LoVo (cell line): ENCODE data around the gene TPK1.
"Not testable (repeated sequence)": the region's sequence is repeated elsewhere in the genome, so short reads cannot be mapped to it uniquely, and the experiment has no call there.

Source experiments
- DNase-seq: peaks from one replicate; pipeline ENCODE4 v3.0.0-alpha.2; 2016; ENCODE audit warnings: low spot score

The TPK1 gene

DNA sequence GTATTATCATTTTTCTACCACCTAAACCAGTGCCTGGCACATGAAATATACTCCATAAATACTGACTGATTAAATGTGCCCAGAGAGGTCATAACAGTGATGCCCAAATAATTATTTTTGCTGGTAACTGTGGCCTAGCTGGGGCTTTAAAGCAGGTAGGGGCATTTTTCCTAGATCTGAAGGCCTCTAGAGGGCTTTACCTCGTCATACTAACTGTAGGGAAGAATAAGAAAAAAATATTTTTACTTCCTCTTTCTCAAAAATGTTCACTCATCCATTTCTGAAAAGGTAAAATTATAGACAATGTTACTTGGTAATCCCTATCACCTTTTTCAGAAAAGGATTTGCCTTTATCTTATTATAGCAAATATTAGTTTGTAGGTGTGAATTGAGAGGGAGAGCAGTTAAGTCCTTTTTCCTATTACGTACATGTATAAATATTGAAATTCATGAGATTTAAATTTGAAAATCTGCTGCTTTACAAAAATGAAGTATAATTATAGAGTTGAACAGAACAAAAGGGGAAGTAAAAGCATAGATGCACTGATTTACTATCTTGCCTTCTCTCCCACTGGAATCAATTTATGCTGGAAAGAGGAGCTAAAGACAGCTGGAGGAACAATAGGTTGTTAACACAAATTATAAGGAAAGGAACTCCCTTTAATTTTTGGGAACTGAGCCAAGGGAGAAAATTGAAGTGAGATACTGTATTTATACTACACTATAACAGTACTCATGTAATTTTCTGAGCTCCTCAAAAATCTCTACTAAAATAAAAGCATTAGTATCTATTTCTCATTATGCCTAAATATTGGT is 360.8 kb downstream of the TPK1 start:
- DNase-seq, result no peak

DNA sequence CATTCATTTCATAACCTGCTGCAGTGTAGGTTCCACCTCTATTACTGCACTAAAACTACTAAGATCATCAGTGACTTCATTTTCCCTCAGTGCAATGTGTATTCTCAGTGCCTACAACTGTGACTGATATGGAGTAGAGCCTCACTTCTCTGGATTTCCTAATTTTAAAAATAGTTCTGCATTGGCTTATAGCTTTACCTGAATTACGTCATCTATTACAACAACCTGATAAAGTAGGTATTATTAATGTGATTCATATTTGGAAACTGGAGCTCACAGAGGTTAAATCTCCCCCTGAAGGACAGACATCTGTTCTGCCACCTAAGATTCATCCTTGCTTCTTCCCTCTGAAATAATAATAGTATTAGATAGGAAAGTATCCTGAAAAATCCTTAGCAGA is 361.5 kb downstream of the TPK1 start:
- no peak for DNase-seq

DNA sequence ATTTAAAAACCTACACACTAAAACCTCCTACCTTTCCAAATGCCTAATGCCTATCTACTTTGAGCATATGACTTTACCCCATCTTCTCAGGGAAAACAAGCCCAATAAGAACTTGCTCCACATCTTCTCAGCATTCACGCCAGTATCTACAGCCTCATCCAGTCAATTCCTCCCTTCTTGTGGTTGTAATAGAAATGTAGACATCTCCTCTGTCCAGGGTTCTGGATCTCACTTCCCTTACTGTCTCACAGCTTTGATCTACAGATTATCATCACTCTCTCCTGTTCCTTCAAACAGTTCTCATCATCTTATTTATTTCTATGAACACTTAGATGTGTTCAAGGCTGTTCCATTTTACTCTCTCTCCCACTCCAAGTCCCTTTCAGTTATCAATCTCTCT is 361.9 kb downstream of the TPK1 start:
- DNase-seq, result no peak

DNA sequence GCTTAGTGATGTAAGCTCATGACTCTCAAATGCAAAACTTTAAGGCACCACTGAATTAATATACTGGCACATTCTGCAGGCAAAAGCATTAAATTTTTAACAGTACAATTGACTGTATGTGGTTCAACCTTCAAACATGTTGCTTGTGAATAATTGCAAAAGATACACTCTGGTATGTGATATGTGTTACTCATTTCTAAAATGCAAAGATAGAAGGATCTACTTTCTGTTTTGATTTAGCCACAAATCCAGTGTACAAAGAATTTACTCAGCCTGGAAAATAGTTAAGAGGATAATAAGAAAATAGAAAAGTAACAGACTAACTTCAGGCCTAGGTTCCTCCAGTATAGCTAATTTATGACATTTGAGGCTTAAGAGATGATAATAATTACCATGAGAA is 365.8 kb downstream of the TPK1 start:
- DNase-seq, result no peak

DNA sequence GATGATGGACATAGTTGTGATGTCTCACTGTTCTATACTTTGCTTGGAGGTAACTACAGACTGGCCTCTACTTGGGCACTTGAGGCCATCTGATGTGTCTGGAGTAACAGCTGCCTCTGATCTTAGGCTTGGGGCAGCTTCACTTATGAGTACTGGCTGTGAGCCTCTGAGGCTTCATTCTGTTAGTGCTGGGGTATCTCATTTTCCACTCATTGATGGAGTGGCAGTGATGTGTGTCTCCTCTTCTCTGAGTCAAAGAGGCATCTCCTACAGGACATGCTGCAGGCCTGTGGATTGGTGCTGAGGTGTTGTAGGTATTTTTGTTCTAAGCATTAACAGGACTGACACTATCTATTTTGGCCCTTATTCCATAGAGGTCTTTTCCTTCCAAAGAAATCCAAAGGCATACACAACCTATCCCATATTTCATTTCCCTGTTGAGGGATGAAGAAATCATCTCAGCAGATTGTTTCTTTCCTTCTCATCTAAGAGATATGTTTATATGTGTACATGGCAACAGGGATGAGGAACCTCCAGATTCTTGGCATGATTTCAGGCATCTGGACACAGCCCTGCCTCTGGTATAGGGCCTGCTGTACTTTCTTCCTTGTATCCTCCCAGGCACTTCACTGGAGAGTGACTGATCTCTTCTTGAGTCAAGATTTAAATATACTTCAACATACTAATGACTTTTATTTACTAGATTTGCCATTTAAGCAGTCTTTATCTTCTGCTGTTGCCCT is 366.7 kb downstream of the TPK1 start:
- no peak for DNase-seq

DNA sequence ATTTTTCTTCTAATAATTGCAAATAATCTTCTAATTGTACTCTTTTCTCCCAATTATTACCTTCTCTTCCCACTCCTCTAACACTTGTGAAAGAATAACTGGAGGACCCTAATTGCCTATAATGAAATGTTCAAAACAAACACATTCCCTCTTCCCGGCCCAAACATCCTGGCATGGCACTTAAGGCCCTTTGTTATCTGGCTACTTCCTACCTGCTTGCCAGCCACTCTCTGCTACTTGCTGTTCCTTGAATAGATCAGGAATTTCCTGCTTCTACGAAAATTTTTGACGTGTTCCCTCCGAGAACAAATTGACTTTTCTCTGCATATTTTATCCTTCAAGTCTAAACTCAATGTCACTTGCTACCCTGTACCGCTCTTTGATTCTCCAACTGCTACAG is 376.2 kb downstream of the TPK1 start:
- DNase-seq, result no peak

DNA sequence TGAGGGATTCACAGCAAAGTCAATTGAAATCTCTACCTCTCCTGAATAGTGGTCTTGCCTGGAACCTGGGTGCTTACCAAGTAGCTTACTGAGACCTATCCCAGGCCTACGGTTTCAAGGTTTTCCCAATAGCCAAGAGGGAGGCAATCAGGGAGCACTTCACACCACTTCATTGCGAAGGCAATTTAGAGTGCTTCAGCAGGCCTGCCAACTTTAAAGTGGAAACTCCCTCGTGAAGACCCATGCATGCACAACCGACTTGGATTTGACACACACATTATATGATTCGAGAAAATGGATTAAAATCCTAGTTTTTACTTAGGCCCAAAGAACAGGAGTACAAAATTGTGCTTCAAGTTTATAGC is 380.8 kb downstream of the TPK1 start:
- no peak for DNase-seq

DNA sequence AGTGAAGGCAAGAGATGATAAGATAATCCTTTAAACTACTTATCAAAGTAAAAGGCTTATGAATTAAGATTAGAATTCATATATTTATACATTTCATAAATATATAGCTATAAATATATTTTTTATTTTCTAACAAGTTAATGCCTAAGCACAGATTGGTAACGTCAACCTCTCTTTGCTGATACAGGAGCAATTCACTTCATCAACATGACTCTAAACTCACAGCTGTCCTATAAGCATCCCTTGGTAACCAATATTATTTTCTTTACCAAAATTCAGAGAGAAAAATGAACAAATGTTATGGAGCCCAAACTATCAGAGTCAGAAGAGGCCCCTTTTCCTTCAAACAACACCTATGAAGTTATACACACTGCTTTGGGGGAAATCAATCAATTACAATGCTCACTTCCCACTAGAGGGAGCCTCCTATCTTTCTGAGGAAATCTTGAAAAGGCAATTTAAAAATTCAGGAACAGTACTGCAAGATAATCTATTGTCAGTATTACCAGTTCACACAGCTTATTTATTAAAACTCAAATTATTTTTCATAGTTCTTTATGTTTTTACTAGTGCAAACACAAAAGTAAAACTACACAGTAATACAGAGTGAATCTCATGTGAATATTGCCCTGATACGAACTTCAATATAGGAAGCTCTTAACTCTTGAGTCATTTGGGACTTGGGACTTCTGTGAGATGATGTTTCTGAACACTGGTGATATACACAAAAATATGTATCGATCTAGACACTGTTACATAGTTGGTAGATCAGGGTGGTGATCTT is 381.4 kb downstream of the TPK1 start:
- peak; percentile 15 for DNase-seq

DNA sequence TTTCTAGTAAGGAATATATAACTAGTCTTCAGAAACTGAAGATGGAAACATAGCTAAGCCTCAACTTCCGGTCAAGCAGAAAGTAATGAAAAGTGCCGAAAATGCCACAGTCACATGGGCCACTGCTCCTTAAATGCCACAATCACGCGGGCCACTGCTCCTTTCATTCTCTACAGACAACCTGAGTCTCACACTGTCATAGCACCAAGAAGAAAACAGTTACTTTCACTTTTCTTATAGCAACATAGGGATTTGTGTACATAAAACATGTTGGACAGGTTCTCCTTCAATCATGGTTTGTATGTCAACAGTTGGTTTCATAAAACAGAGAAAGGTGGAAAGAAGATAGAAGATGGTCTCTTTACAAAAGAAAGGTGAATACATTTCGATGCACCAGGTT is 383.8 kb downstream of the TPK1 start:
- no peak for DNase-seq

DNA sequence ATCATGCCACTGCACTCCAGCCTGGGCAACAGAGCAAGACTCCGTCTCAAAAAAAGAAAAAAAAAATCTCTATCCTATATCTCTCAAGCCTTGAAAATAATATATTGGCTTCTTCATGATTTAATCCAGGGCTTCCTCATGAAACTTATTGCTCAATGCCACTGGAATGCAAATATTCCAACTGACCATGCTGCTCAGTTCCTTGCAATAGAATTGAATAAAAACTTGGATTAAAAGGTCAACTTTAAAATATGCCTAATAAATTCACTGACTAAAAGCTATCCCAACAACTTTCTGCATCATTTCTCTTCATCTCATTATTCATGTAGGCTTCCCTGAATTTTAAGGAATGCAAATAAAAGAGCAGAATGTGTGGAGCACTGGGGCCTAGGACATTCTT is 390.3 kb downstream of the TPK1 start:
- no peak for DNase-seq

DNA sequence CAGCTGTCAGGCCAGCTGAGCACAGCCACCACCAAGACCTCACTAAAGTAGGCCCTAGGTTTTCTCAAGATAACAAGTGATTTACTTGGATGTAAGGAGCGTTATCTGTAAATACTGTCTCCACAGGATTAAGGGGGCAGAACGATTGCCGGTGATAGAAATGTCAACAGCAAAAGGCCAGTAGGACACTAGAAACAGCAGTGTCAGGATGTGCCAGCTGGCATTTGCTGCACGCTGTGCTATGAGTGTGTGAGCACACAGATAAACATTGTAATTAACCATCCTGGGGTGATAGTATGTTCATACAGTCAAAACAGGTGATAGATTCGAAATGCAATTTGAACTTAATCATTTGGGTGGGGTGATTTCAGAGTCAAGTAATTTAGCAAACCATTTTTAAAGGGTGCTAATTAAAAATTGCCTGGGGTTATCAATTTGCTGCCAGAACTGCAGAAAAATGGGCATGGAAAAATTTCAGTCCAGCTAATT is 396.1 kb downstream of the TPK1 start:
- DNase-seq, result no peak

DNA sequence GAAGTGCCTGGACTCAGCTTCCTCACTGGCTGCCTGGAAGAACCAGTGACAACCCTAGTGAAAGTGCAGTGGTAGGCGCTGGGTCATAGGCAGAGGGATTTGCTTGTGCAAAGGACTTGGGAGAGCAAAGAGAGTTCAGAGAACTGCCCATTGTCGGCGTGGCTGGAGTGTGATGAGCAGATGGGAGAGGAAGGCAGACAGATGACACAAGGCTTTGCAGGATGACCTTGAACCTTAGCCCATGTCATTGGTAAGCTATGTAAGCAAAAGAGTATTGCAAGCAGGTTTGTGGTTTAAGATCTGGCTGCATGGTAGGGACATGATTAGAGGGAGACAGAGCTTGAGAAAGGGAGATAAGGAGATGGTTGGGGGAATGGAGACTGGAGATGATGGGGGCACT is 397.1 kb downstream of the TPK1 start:
- DNase-seq, result no peak

DNA sequence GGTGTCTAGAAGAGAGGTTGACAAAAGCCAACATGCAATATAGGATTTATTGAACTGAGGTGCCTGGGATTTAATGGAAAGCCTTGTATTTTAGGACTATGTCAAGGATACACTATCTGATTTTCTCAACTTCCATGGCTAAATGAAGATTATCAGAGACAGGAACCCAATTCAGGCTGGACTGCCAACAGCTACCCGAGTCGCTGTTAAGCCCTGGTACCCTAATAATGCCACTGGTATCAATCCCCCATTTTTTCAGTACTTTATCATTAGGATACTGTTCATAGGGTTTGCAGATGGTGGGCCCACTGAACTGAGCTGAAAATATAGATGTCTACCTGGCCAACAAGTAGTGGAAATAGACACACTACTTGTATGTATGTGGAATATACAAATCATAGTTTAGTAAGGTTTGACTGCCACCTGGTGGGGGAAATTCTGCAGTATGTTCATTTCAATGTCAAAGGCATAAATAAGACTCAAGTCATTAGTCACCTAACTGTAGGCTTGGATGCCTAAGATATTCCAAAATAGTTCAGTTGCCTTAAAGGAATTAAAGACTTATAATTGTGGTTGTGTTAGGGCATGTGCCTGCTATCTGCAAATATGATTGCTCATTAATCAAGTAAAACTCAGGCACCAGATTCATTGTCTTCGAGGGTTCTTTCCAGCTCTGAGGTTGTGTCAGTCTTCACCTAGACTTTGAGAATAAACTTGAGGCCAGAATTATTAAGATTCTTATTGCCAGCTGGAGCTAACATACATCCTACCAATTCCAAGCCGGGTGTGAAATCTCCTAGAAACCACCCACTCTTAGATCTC is 398.3 kb downstream of the TPK1 start:
- peak; percentile 73 for DNase-seq

DNA sequence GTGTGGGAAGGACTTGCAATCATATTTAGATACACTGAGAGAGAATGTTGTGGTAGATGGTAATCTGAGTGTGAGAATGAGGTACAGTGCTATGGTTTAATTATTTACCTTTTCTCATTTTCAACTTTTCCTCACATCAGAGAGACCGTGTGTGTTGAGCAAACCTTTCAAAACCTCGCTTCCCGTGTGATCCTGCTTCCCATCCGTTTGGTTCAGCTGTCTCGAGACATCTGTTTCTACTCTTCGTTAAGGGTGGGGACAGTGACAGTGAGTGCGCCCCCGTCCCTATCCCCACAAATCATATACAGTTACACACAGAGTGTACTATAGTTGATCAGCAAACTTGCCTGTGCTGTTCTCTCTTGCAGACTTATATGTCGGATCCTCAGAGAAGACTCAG is 399.4 kb downstream of the TPK1 start:
- DNase-seq, result no peak

DNA sequence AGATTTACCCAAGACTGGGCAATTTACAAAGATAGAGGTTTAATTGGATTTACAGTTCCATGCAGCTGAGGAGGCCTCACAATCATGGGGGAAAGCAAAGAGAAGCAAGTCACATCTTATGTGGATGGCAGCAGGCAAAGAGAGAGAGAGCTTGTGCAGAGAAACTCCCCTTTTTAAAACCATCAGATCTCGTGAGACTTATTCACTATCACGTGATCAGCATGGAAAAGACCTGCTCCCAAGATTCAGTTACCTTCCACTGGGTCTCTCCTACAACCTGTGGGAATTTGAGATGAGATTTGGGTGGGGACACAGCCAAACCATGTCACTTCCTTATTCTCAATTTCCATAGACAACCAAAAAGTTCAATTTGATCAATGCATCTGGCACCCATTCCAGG is 407.4 kb downstream of the TPK1 start:
- DNase-seq, result no peak

DNA sequence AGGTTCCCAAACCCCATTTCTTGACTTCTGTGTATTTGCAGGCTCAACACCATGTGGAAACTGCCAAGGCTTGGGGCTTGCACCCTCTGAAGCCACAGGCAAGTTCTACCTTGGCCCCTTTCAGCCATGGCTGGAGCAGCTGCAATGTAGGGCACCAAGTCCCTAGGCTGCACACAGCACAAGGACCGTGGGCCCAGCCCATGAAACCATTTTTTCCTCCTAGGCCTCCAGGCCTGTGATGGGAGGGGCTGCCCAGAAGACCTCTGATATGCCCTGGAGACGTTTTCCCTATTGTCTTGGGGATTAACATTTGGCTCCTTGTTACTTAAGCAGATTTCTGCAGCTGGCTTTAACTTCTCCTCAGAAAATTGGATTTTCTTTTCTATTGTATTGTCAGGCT is 408.3 kb downstream of the TPK1 start:
- DNase-seq, result not testable (repeated sequence)

DNA sequence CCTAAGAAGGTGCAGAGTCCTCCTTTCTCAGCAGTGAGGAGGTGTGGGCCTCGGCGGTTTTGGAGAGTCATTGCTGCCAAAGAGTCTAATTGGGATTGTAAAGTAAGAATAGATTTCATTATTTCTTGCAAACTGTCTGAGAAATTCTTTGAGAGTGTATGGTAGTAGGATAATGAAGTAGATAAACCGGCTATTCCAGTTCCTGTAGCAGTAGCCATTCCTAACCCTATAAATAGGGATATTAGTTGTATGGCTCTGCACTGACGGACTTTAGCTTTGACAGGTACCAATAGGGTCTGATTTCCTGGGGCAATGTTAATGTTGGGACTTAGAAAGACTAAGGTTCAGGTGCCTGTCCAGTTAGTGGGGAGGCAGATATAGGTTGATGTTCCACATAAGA is 416.9 kb downstream of the TPK1 start:
- not testable (repeated sequence) for DNase-seq

DNA sequence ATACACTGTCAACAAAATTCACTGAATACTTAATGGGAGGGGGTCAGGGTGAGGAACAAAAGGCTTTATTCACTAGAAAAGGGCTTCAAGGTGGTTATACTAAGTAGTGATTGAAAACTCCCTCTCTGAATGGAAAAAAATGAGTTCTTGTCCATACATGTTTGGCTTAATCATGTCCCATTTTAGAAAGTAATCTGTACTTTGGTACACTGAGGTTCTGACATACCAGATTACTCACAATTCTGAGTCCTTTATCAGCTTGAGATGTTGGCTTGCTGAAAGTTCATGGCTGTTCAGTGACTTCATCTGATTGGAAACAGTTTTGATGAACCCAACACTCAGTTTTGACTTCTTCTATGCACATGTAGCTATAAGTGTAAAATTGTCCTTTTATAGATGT is 419.5 kb downstream of the TPK1 start:
- no peak for DNase-seq

DNA sequence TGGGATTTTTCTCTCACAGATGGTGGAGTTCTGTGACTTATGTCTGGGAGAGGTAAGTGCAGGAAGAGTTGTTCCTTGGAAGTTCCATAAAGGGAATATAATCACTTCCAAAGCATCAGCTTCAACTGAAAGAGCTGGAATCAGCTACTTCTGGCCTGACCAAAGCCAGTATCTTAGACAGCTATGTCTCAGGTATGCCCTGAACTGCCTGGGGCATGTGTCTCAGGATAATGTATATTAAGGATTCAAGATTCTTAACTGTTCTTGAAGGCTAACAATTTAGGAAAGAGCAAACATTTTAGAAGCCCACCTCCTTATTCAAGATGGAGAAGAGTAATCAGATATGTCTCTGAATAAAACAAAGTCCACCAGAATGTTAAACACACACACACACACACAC is 420.0 kb downstream of the TPK1 start:
- no peak for DNase-seq

DNA sequence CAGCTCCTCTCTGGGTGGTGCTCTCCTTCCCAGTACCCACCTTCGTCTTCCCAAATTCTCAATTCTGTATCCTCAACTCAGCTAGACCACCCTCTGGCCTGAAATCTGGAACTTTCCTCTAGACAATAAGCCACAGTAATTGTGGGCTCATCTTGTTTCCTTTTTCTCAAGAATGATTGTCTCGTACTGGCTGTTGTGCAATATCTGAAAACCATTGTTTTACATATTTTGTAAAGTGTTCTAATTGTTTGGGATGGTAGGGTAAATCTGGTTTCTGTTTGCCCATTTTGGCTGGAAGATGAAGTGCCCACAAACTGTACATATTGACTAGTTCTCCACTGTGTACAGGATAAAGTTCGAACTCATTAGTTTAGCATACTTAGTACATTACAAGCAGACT is 421.0 kb downstream of the TPK1 start:
- no peak for DNase-seq

DNA sequence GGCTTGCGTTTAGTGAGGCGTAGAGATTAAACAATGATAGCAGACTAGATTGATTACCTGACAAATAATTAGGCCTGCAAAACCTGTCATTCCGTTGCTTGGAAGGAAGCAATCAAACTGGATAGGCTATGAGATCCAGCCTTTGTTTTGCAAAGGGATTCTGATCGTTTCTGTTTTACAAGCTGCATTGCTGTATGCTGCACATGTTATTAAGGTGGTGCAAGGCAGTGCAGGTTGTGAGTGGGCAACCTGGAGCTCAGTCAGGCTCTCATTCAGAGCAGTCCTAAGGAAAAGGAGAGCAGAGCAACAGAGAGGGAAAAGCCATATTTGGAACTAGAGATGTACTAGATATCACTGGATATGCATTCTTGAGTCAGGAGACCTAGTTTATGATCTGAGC is 425.4 kb downstream of the TPK1 start:
- DNase-seq, result no peak

DNA sequence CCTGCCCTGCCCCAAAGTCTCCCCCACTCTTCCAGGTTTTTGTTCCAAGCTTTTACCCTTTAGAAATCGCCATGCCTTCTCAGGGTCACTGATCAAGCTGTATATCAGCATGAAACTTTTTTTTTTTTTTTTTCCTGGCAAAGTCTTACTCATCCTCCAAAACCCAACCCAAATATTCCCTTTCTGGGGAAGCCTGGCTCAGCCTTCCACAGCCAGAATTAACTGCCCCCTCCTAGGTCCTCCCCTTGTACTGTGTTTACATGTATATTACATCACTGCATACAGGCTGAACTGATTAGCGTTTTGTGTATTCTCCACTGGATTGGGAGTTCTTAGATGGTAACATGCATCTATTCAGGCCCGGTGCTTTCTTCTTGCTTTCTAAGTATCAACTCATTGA is 427.7 kb downstream of the TPK1 start:
- DNase-seq, result no peak
